H1 (cell line): ENCODE data around the gene ACVR1. TPM values are rescaled to one million over a fixed set of nuclear protein-coding genes. Genes with fewer than 3 reads are reported as not detected.
"Not testable (repeated sequence)": the region's sequence is repeated elsewhere in the genome, so short reads cannot be mapped to it uniquely, and the experiment has no call there.

Source experiments
- CTCF ChIA-PET: fragments of 300-600 bp; sonication (Branson Sonifier 250); formaldehyde crosslinking; loops from one replicate; lab custom pipeline; 2021; ENCODE audit not compliant: partially characterized antibody; lab: Charles Lee
- POLR2A ChIA-PET: fragments of 300-600 bp; sonication (Branson Sonifier 250); formaldehyde crosslinking; loops from one replicate; lab custom pipeline; 2021; ENCODE audit warnings: inconsistent platforms; ENCODE audit not compliant: partially characterized antibody; lab: Charles Lee
- DNase-seq, 2 experiments: peaks; one replicate each; pipeline versions ENCODE4 v3.0.0 to v3.0.0-alpha.2; 2010 to 2022; ENCODE audit warnings: low spot score in 2 of 2, low read depth in 1 of 2, mixed read lengths in 1 of 2
- FAIRE-seq: peaks from 2 replicates; lab custom pipeline; 2011; peaks lifted over from hg19 to GRCh38; lab: Jason Lieb, UNC
- H2AFZ ChIP-seq: 2 replicates; pipeline ENCODE4 v1.8.1; 2012; ENCODE audit warnings: low read length, inconsistent platforms
- H2AK5ac ChIP-seq: 2 replicates; pipeline ENCODE4 v1.6.1; 2013; ENCODE audit warnings: low read depth, low read length
- H2BK120ac ChIP-seq: replicated peaks from 2 replicates; pipeline ENCODE3; 2013; ENCODE audit warnings: low read depth, low read length, inconsistent platforms
- H2BK12ac ChIP-seq: 2 replicates; pipeline ENCODE4 v1.6.1; 2013; ENCODE audit warnings: low read depth, low read length
- H2BK15ac ChIP-seq: 2 replicates; pipeline ENCODE4 v1.6.1; 2013; ENCODE audit warnings: low read length
- H2BK20ac ChIP-seq: 2 replicates; pipeline ENCODE4 v1.6.1; 2013; ENCODE audit warnings: low read length
- H2BK5ac ChIP-seq: 2 replicates; pipeline ENCODE4 v1.6.1; 2013; ENCODE audit warnings: low read depth, low read length
- H3K14ac ChIP-seq: 2 replicates; pipeline ENCODE4 v1.6.1; 2013; ENCODE audit warnings: inconsistent platforms; ENCODE audit not compliant: insufficient read length
- H3K18ac ChIP-seq: 2 replicates; pipeline ENCODE4 v1.6.1; 2013; ENCODE audit warnings: low read length; ENCODE audit errors: extremely low read depth
- H3K23ac ChIP-seq: 2 replicates; pipeline ENCODE4 v1.6.1; 2013; ENCODE audit warnings: inconsistent platforms; ENCODE audit not compliant: insufficient read length
- H3K23me2 ChIP-seq: 2 replicates; pipeline ENCODE4 v1.6.1; 2013; ENCODE audit warnings: low read depth, low read length
- H3K27ac ChIP-seq: 2 replicates; pipeline ENCODE4 v1.6.1; 2011; ENCODE audit warnings: low read depth, low read length, inconsistent platforms
- H3K27me3 ChIP-seq, 4 experiments: replicated peaks in 1 of 4; 1 replicate in 1 of 4; 2 replicates in 3 of 4; pipeline versions ENCODE4 v1.6.1 to v1.8.1; 2011 to 2013; ENCODE audit warnings: low read length in 3 of 4, mild to moderate bottlenecking in 3 of 4, inconsistent platforms in 2 of 4, mixed read lengths in 2 of 4, moderate library complexity in 1 of 4; ENCODE audit not compliant: control insufficient read depth in 3 of 4, insufficient read depth in 3 of 4; ENCODE audit errors: extremely low read depth in 1 of 4
- H3K36me3 ChIP-seq, 4 experiments: 2 replicates each; pipeline versions ENCODE4 v1.6.1 to v1.8.1; 2011 to 2013; ENCODE audit warnings: mild to moderate bottlenecking in 4 of 4, low read length in 3 of 4, moderate library complexity in 2 of 4, control low read depth in 1 of 4, inconsistent platforms in 1 of 4; ENCODE audit not compliant: insufficient read depth in 4 of 4, control insufficient read depth in 2 of 4
- H3K4ac ChIP-seq: replicated peaks from 2 replicates; pipeline ENCODE3; 2013; ENCODE audit warnings: low read length, low read depth, mixed read lengths, inconsistent platforms; ENCODE audit not compliant: insufficient read length
- H3K4me1 ChIP-seq, 4 experiments: replicated peaks in 1 of 4; 1 replicate in 1 of 4; 2 replicates in 3 of 4; pipeline versions ENCODE4 v1.6.1 to v1.8.1; 2011 to 2013; ENCODE audit warnings: low read length in 3 of 4, inconsistent platforms in 2 of 4, mixed read lengths in 1 of 4; ENCODE audit not compliant: insufficient read depth in 4 of 4, control insufficient read depth in 3 of 4
- H3K4me2 ChIP-seq, 2 experiments: 2 replicates each; pipeline versions ENCODE4 v1.6.1 to v1.8.1; 2011 to 2013; ENCODE audit warnings: low read depth in 2 of 2, low read length in 2 of 2, control low read depth in 1 of 2, inconsistent platforms in 1 of 2, mild to moderate bottlenecking in 1 of 2; ENCODE audit not compliant: insufficient read depth in 1 of 2
- H3K4me3 ChIP-seq, 4 experiments: fragments of 200-600, 300-600 bp in 1 of 4; sonication (generic), shearing (Covaris generic), sonication (Bioruptor Twin) in 1 of 4; 2 replicates each; pipeline versions ENCODE4 v1.5.1 to v1.8.1; 2011 to 2016; ENCODE audit warnings: low read length in 4 of 4, low read depth in 3 of 4, control low read depth in 2 of 4, inconsistent platforms in 2 of 4, mild to moderate bottlenecking in 2 of 4, mixed read lengths in 1 of 4, moderate library complexity in 1 of 4; ENCODE audit not compliant: insufficient read depth in 2 of 4; ENCODE audit errors: extremely low read depth in 1 of 4
- H3K56ac ChIP-seq: replicated peaks from 2 replicates; pipeline ENCODE3; 2013; ENCODE audit warnings: low read depth, mild to moderate bottlenecking, mixed read lengths, low read length, inconsistent platforms; ENCODE audit not compliant: insufficient read length
- H3K79me1 ChIP-seq: 2 replicates; pipeline ENCODE4 v1.6.1; 2013; ENCODE audit warnings: low read depth, low read length, control low read depth
- H3K79me2 ChIP-seq, 2 experiments: 2 replicates each; pipeline versions ENCODE4 v1.6.1 to v1.8.1; 2012 to 2013; ENCODE audit warnings: low read length in 2 of 2, mild to moderate bottlenecking in 2 of 2, inconsistent platforms in 1 of 2; ENCODE audit not compliant: insufficient read depth in 2 of 2, control insufficient read depth in 1 of 2
- H3K9ac ChIP-seq, 4 experiments: replicated peaks in 1 of 4; 1 replicate in 1 of 4; 2 replicates in 3 of 4; pipeline versions ENCODE4 v1.6.1 to v1.8.1; 2011 to 2013; ENCODE audit warnings: low read depth in 3 of 4, low read length in 3 of 4, control low read depth in 2 of 4, mild to moderate bottlenecking in 2 of 4, moderate library complexity in 2 of 4, inconsistent platforms in 1 of 4; ENCODE audit errors: extremely low read depth in 1 of 4
- H3K9me3 ChIP-seq, 2 experiments: 2 replicates each; pipeline versions ENCODE4 v1.6.1 to v1.8.1; 2012 to 2013; ENCODE audit warnings: mild to moderate bottlenecking in 2 of 2, moderate library complexity in 2 of 2, control low read depth in 1 of 2, inconsistent platforms in 1 of 2, low read depth in 1 of 2, low read length in 1 of 2, mixed read lengths in 1 of 2; ENCODE audit not compliant: insufficient read depth in 2 of 2
- H4K20me1 ChIP-seq, 2 experiments: replicated peaks in 1 of 2; 2 replicates each; pipeline versions ENCODE3 to v1.8.1; 2011 to 2013; ENCODE audit warnings: inconsistent platforms in 2 of 2, low read length in 2 of 2, mild to moderate bottlenecking in 1 of 2; ENCODE audit not compliant: insufficient read depth in 2 of 2, control insufficient read depth in 1 of 2
- H4K5ac ChIP-seq: 2 replicates; pipeline ENCODE4 v1.6.1; 2013; ENCODE audit warnings: low read length, low read depth, mixed read lengths, inconsistent platforms; ENCODE audit not compliant: insufficient read length
- H4K8ac ChIP-seq: 2 replicates; pipeline ENCODE4 v1.8.0; 2013; ENCODE audit warnings: mild to moderate bottlenecking, moderate library complexity, low read length, inconsistent platforms; ENCODE audit not compliant: insufficient read depth; ENCODE audit errors: extremely low read depth
- H4K91ac ChIP-seq: replicated peaks from 2 replicates; pipeline ENCODE3; 2013; ENCODE audit warnings: low read length, mixed read lengths, inconsistent platforms; ENCODE audit not compliant: insufficient read length
- ATF3 ChIP-seq: IDR thresholded peaks from 2 replicates; pipeline ENCODE4 v1.6.1; 2011; ENCODE audit warnings: low read depth, mild to moderate bottlenecking, low read length; ENCODE audit not compliant: insufficient read depth
- EZH2 ChIP-seq: fragments of 200-600 bp; sonication (generic); IDR thresholded peaks from 2 replicates; pipeline ENCODE4 v1.7.1; 2012; ENCODE audit warnings: low read depth, mild to moderate bottlenecking, moderate library complexity, low read length, inconsistent platforms; ENCODE audit not compliant: severe bottlenecking
- polyA plus RNA-seq, 7 experiments: library from polyadenylated mRNA; depleted of rRNA in 3 of 7; stranded (reverse) in 5 of 7; unstranded in 2 of 7; fragments of >200 nt in 5 of 7; fragments of 200-250 nt in 2 of 7; gene quantifications; 1 replicate in 5 of 7; 2 replicates in 1 of 7; 4 replicates in 1 of 7; pipeline versions ENCODE4 v1.2.1 to v1.2.3, GENCODE V29; 2011 to 2013; ENCODE audit warnings: missing spikeins in 2 of 7, mixed read lengths in 2 of 7
- total RNA-seq: library from RNA; stranded (reverse); fragmentation: NEBNext Ultra II Directional; extraction: Animal tissue kit (Norgen Biotek cat#: 25700); gene quantifications from 2 replicates; pipeline ENCODE4 v1.2.1, GENCODE V29; 2021

Gene ACVR1
- total and polyA plus RNA-seq, 2 of the 8 experiments (the other 6 are each of a cell fraction or from before 2014, with no cell fraction given): 8.5 to 17.7 TPM

DNA sequence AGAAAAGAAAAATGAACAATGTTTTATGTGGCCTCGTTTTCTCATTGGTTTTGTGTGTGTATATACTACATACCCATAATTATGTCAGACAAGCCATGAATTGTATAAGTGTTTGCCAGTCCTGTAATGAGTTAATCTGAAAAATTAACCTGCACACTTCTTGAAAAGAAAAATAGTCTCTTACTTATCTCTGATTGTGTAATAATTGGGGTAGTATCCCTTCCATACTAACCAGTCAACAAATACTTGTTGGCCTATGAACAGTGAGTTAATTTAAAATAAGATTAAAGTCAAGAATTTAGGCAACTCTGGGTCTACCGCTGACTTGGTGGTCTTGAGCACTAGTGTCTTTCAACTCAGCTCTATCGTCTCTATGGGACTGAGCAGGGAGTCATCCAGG lies 48.8 kb downstream of the ACVR1 start (continued):
- TF ChIP-seq ATF3 (no peak), EZH2 (no peak)
- TF ChIP-seq, all 59 proteins: peak for 0

DNA sequence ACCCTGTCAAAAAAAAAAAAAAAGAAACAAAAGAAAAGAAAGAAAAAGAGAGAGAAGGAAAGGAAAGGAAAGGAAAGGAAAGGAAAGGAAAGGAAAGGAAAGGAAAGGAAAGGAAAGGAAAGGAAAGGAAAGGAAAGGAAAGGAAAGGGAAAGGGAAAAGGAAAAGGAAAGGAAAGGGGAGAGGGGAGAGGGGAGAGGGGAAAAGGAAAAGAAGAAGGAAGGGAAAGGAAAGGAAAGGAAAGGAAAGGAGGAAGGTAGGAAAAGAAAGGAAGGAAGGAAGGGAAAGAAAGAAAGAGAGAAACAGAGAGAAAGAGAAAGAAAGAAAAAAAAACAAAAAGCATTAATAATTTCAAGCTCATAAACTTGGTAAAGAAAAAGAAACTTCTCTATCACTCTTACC lies 49.5 kb downstream of the ACVR1 start:
- POLR2A ChIA-PET, CTCF ChIA-PET, H3K9ac ChIP-seq: not testable (repeated sequence)

More for the DNA sequence above, 49.5 kb downstream of the ACVR1 start:
- H3K4me1 ChIP-seq: peaks cover 0 to 11% (median 4%) of the 10 kb centered on the region in 4 experiments; a peak in 5 of 7 replicates
- not testable (repeated sequence) for H4K91ac ChIP-seq, H4K20me1 ChIP-seq, FAIRE-seq, H3K14ac ChIP-seq, H2BK20ac ChIP-seq, H4K8ac ChIP-seq, H3K23me2 ChIP-seq, H2BK5ac ChIP-seq, H2BK120ac ChIP-seq, H3K4ac ChIP-seq, H3K18ac ChIP-seq, H2BK15ac ChIP-seq, H3K56ac ChIP-seq, DNase-seq, H3K27ac ChIP-seq, H4K5ac ChIP-seq, H3K9me3 ChIP-seq, H3K27me3 ChIP-seq, H3K79me2 ChIP-seq, H3K4me3 ChIP-seq, H3K23ac ChIP-seq, H3K36me3 ChIP-seq, H2AFZ ChIP-seq, H3K4me2 ChIP-seq, H2AK5ac ChIP-seq, H3K79me1 ChIP-seq, H2BK12ac ChIP-seq
